ENCODE measurements around the gene IL16. TPM values are rescaled to one million over a fixed set of nuclear protein-coding genes. Genes with fewer than 3 reads are reported as not detected.
A peak's percentile ranks its signal among the peaks of the same experiment; 100 is the strongest.
"Not testable (repeated sequence)": the region's sequence is repeated elsewhere in the genome, so short reads cannot be mapped to it uniquely, and the experiment has no call there.

IL16 gene
- total RNA-seq, 1 donor from 2014 or later = 34.6 TPM

- no peak overlapping the region for H3K4me3 ChIP-seq
- H3K27ac ChIP-seq = peak overlapping the region; percentile 18
- intact Hi-C loops (cut with DNase I) = no loop called here
- ATAC-seq = peak in 1 of 2 donors; percentile 16
- no peak for TF ChIP-seq CTCF (IDR thresholded peaks at IDR 0.05)
- no peaks in the 10 kb centered on the region for H3K27me3 ChIP-seq (ENCODE audit: low read depth)
- no peaks in the 10 kb centered on the region for H3K9me3 ChIP-seq
- H3K36me3 ChIP-seq = no peaks in the 10 kb centered on the region
- DNase-seq = no peak
- peaks cover 4% of the 10 kb centered on the region for H3K4me1 ChIP-seq
Measured at GRCh38 chr15:81195339-81195864, 1.3 kb upstream of the IL16 start.

- intact Hi-C loops (cut with DNase I) = no loop called here
- H3K27ac ChIP-seq = no peak overlapping the region
- H3K27me3 ChIP-seq (ENCODE audit: low read depth) = no peaks in the 10 kb centered on the region
- no peaks in the 10 kb centered on the region for H3K36me3 ChIP-seq
- no peak overlapping the region for H3K4me3 ChIP-seq
- no peak for TF ChIP-seq CTCF (IDR thresholded peaks at IDR 0.05)
- H3K4me1 ChIP-seq = peaks cover 4% of the 10 kb centered on the region
- no peak for ATAC-seq
- no peaks in the 10 kb centered on the region for H3K9me3 ChIP-seq
- no peak for DNase-seq
Measured at GRCh38 chr15:81197255-81197630, 564 bp downstream of the IL16 start.

GRCh38 chr15:81197688-81198281 lies 1.1 kb downstream of the IL16 start:
- TF ChIP-seq CTCF (IDR thresholded peaks at IDR 0.05) = no peak
- Histone ChIP-seq H3K9me3 (no peaks in the 10 kb centered on the region), H3K4me1 (peaks cover 4% of the 10 kb centered on the region), H3K27me3 (ENCODE audit: low read depth) (no peaks in the 10 kb centered on the region), H3K36me3 (no peaks in the 10 kb centered on the region), H3K27ac (no peak overlapping the region), H3K4me3 (no peak overlapping the region)
- ATAC-seq = no peak
- no peak for DNase-seq
- intact Hi-C loops (cut with DNase I) = no loop called here

GRCh38 chr15:81199031-81199779 lies 2.5 kb downstream of the IL16 start:
- TF ChIP-seq CTCF (IDR thresholded peaks at IDR 0.05) = no peak
- intact Hi-C loops (cut with DNase I) = no loop called here
- ATAC-seq (no peak), DNase-seq (no peak)
- Histone ChIP-seq H3K27me3 (ENCODE audit: low read depth) (no peaks in the 10 kb centered on the region), H3K36me3 (no peaks in the 10 kb centered on the region), H3K4me3 (no peak overlapping the region), H3K27ac (no peak overlapping the region), H3K9me3 (no peaks in the 10 kb centered on the region), H3K4me1 (peaks cover 4% of the 10 kb centered on the region)

GRCh38 chr15:81206018-81206417 lies 9.3 kb downstream of the IL16 start:
- peaks cover 4% of the 10 kb centered on the region for H3K9me3 ChIP-seq
- no peaks in the 10 kb centered on the region for H3K4me1 ChIP-seq
- DNase-seq (no peak), ATAC-seq (no peak)
- TF ChIP-seq CTCF (IDR thresholded peaks at IDR 0.05) = no peak
- intact Hi-C loops (cut with DNase I) = no loop called here
- no peak overlapping the region for H3K4me3 ChIP-seq
- no peaks in the 10 kb centered on the region for H3K27me3 ChIP-seq (ENCODE audit: low read depth)
- H3K36me3 ChIP-seq = no peaks in the 10 kb centered on the region
- no peak overlapping the region for H3K27ac ChIP-seq

GRCh38 chr15:81207987-81208386 lies 11.3 kb downstream of the IL16 start:
- DNase-seq; H3K36me3 ChIP-seq; H3K9me3 ChIP-seq; H3K4me3 ChIP-seq; H3K27me3 ChIP-seq (ENCODE audit: low read depth); intact Hi-C loops (cut with DNase I); H3K27ac ChIP-seq; H3K4me1 ChIP-seq; ATAC-seq: not testable (repeated sequence)

All from lower lobe of right lung (tissue), 2 donors.